Lower leg skin (tissue), 4 donors: ENCODE results near the gene TACR1. TPM values are rescaled to one million over a fixed set of nuclear protein-coding genes. Genes with fewer than 3 reads are reported as not detected.

Experiments used
- DNase-seq, 2 donors: peaks; one replicate each; pipeline ENCODE4 v3.0.0-alpha.2; 2019; ENCODE audit warnings: low spot score in 2 of 2
- H3K4me3 ChIP-seq: fragments of 200-600 bp; sonication (generic); 2 replicates; pipeline ENCODE4 v1.5.1; 2017; ENCODE audit warnings: mild to moderate bottlenecking, low read depth; ENCODE audit not compliant: poor library complexity, severe bottlenecking
- CTCF ChIP-seq, 3 donors: fragments of 450-650 bp; IDR thresholded peaks; one replicate each; pipeline ENCODE4 v1.5.1; 2016; ENCODE audit warnings: antibody characterized with exemption in 3 of 3, mild to moderate bottlenecking in 3 of 3, moderate library complexity in 2 of 3
- POLR2A ChIP-seq, 2 donors: fragments of 450-650 bp; IDR thresholded peaks; one replicate each; pipeline ENCODE4 v1.6.1; 2016 to 2017; ENCODE audit warnings: antibody characterized with exemption in 2 of 2, mild to moderate bottlenecking in 1 of 2, moderate library complexity in 1 of 2
- WGBS, 2 donors: methylation state at CpG; one replicate each; pipeline ENCODE4 v1.1.5; 2018; 5-methylcytosine and 5-hydroxymethylcytosine counted together
- intact Hi-C: fragments of 100-400 bp; cut with DNase I; formaldehyde crosslinking; loops from one replicate; pipeline ENCODE4 v1.15.0; 2023; ENCODE audit warnings: low total_unique reads
- total RNA-seq, 4 donors: library from RNA; depleted of rRNA; stranded (reverse); fragments of >200 nt; gene quantifications; one replicate each; pipeline ENCODE4 v1.1.0, GENCODE V29; 2016

The TACR1 gene
- total RNA-seq, 4 donors from 2014 or later = 0.95 to 8.0 (median 2.7) TPM

DNA sequence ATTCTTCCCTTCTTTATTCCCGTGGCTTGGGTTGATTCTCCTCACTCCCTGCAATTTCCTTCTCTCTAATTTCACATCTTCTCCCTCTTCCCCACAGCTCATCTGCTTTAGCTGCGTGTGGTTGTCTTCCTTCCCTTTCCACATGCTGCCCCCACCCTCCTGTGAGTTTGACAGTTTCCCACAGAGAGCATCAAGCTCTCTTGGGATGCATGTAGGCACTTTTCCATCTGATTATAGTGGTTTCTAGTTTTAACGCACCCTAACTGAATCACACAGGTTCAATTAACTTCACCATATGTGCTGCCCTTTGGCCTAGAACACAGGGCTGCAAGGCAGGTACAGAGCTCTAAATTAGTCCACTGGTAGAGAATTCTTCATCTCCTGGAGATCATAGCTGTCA is 110.5 kb downstream of the TACR1 start:
- no peak overlapping the region for H3K4me3 ChIP-seq
- no peak for TF ChIP-seq POLR2A (IDR thresholded peaks at IDR 0.05)
- TF ChIP-seq CTCF (IDR thresholded peaks at IDR 0.05) = no peak
- intact Hi-C loops = no loop called here
- 74% methylated on average over 3 of the region's 3 CpGs for WGBS, 2 donors
- DNase-seq = no peak

- no peak for TF ChIP-seq POLR2A (IDR thresholded peaks at IDR 0.05)
- TF ChIP-seq CTCF (IDR thresholded peaks at IDR 0.05) = no peak
- no peak for DNase-seq
- no peak overlapping the region for H3K4me3 ChIP-seq
- WGBS, 2 donors = 74 to 80% methylated on average over 2 of the region's 2 CpGs
- intact Hi-C loops = no loop called here
These were observed 111.6 kb downstream of the TACR1 start for GRCh38 chr2:75087736-75088135.

DNA sequence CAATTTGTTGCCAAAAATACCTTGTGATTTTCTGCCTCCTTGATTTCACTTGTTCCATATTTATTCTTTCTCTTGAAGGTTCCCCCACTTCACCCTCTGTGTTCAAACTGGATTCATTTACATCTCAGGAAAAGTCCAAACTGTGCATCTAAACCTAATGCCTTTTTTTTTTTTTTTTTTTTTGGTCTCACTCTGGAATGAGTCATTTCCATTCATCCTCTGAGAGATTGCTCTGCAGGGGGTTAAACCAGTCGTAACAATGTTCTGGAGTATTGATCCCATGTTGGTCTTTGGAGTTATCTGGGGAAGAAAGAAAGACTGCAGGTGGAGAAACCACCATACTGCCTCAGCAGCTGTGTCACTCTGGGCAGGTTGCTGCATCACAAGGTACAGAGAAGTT is 119.7 kb downstream of the TACR1 start:
- no peak overlapping the region for H3K4me3 ChIP-seq
- intact Hi-C loops = no loop called here
- no peak for TF ChIP-seq CTCF (IDR thresholded peaks at IDR 0.05)
- no peak for TF ChIP-seq POLR2A (IDR thresholded peaks at IDR 0.05)
- DNase-seq = no peak
- WGBS, 2 donors = 61 to 70% methylated on average over 1 of the region's 1 CpG

- no peak overlapping the region for H3K4me3 ChIP-seq
- intact Hi-C loops = no loop called here
- DNase-seq = no peak
- WGBS, 2 donors = 93 to 94% methylated on average over 4 of the region's 4 CpGs
- no peak for TF ChIP-seq POLR2A (IDR thresholded peaks at IDR 0.05)
- TF ChIP-seq CTCF (IDR thresholded peaks at IDR 0.05) = no peak
These were observed 121.4 kb downstream of the TACR1 start for GRCh38 chr2:75077909-75078308.

DNA sequence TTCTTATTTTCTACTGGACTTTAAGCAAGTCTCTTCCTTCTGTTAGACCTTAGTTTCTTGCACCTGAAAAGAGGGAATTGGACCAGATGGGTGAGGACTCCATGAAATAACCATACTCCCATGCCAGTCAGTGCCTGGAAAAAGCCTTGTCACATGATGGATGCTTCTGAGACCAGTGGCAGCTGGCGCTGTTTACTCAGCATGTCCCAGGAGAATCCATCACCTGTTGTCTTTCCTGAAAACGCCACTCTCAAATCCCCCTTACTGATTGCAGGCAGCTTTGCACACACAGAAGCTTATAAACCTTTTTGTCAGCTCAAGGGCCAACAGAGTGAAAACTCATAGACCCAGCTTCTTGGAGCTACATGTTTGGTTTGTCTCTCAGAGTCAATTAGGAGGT is 123.2 kb downstream of the TACR1 start:
- 78 to 94% methylated on average over 2 of the region's 2 CpGs for WGBS, 2 donors
- DNase-seq = no peak
- intact Hi-C loops = no loop called here

More for the DNA sequence above, 123.2 kb downstream of the TACR1 start:
- TF ChIP-seq CTCF (IDR thresholded peaks at IDR 0.05) (no peak), POLR2A (IDR thresholded peaks at IDR 0.05) (no peak)
- H3K4me3 ChIP-seq = no peak overlapping the region
